Left ventricle myocardium inferior (tissue), 1 donor: ENCODE results near the gene NECAB3. TPM values are rescaled to one million over a fixed set of nuclear protein-coding genes. Genes with fewer than 3 reads are reported as not detected.

Experiments used
- DNase-seq: peaks from one replicate; pipeline ENCODE4 v3.0.0-alpha.2; 2020
- H3K27ac ChIP-seq: fragments of 200-600 bp; replicated peaks from 2 replicates; pipeline ENCODE4 v1.8.0; 2021
- H3K27me3 ChIP-seq: fragments of 200-600 bp; 2 replicates; pipeline ENCODE4 v1.8.0; 2021; ENCODE audit warnings: low read depth
- H3K36me3 ChIP-seq: fragments of 200-600 bp; 2 replicates; pipeline ENCODE4 v1.8.0; 2021
- H3K4me1 ChIP-seq: fragments of 200-600 bp; 2 replicates; pipeline ENCODE4 v1.8.0; 2021
- H3K4me3 ChIP-seq: fragments of 200-600 bp; 2 replicates; pipeline ENCODE4 v1.8.0; 2021; ENCODE audit warnings: mild to moderate bottlenecking, moderate library complexity
- H3K9me3 ChIP-seq: fragments of 200-600 bp; replicated peaks from 2 replicates; pipeline ENCODE4 v1.8.0; 2021
- CTCF ChIP-seq: fragments of 200-600 bp; IDR thresholded peaks from 2 replicates; pipeline ENCODE4 v1.8.0; 2021; ENCODE audit warnings: antibody characterized with exemption, mild to moderate bottlenecking, borderline replicate concordance
- intact Hi-C: fragments of 100-400 bp; cut with micrococcal nuclease; formaldehyde crosslinking; loops from one replicate; pipeline ENCODE4 v1.11.0; 2022
- total RNA-seq: library from RNA; stranded (reverse); fragmentation: NEBNext Ultra II Directional; extraction: Animal tissue kit (Norgen Biotek cat#: 25700); gene quantifications from one replicate; pipeline ENCODE4 v1.2.1, GENCODE V29; 2021
- donor health status: DM: no; HTN: yes; CAD: no; lungs with severe emphysema.

Gene NECAB3
- total RNA-seq, 1 donor from 2014 or later: 81.3 TPM

DNA sequence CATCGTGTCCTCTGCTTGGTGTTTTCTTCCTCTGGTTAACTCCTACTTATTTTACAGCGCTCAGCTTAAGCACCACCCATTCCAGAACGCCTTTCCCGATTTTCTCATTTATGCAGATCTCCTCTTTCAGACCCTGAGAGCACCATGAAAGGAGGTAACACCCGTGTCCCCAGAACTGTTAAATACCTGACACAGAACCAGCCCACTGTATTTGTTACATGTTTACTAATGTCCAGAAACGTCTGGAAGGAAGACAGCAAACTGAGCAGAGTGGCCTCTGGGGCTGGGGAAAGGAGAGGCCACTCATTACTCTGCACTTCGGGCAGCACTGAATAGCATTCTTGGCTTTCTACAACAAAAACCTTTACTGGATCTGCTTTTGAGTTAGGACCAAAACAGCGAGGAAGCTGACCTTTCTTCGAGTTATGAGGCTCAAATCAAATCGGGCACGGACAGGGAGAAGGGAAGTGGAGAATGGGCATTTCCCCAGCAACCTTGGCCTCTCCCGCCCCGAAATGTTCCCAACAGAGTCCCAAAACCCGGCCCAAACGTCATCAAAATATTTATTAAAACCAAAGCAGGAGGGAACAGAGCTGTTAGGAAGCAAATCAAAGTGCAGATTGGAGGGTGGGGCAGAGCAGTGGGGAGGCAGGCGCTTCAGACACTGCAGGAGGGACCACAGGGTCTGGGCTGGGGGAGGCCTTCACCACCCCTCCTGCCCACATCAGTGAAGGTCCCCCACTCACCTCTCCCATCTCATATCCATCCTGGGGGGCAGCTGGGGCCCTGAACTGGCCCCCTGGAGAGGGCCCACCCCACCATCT, 1.1 kb upstream of the NECAB3 start:
- H3K36me3 ChIP-seq: peaks cover 14% of the 10 kb centered on the region
- peaks cover 53% of the 10 kb centered on the region for H3K4me1 ChIP-seq
- H3K27ac ChIP-seq: peak overlapping the region; percentile 93
- peak overlapping the region; percentile 78 for H3K4me3 ChIP-seq
- no peaks in the 10 kb centered on the region for H3K27me3 ChIP-seq
- no peak for TF ChIP-seq CTCF
- intact Hi-C loops: no loop called here
- no peak for DNase-seq
- no peaks in the 10 kb centered on the region for H3K9me3 ChIP-seq

GRCh38 chr20:33673410-33674293, 576 bp downstream of the NECAB3 start:
- peak overlapping the region; percentile 78 for H3K4me3 ChIP-seq
- H3K27me3 ChIP-seq: no peaks in the 10 kb centered on the region
- peaks cover 28% of the 10 kb centered on the region for H3K36me3 ChIP-seq
- H3K27ac ChIP-seq: peak overlapping the region; percentile 93
- peaks cover 63% of the 10 kb centered on the region for H3K4me1 ChIP-seq
- no peak for DNase-seq
- intact Hi-C loops: no loop called here
- no peaks in the 10 kb centered on the region for H3K9me3 ChIP-seq
- TF ChIP-seq CTCF: no peak

DNA sequence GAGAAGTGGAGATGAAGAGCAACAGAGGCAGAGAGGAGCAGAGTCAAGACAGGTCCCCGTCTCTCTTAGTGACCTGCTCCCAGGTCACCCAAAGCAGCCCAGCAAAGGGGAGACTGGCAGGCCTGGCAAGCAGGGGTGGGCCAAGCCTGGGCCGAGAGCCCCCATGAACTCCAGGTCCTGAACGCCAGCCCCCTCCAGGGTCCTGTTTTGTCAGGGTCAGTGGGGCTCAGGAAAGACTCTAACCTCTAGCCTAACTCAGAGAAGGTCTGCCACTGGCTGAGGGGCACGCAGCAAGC, 1.2 kb downstream of the NECAB3 start:
- intact Hi-C loops: no loop called here
- Histone ChIP-seq H3K27me3 (no peaks in the 10 kb centered on the region), H3K4me1 (peaks cover 69% of the 10 kb centered on the region), H3K9me3 (no peaks in the 10 kb centered on the region), H3K27ac (peak overlapping the region; percentile 93), H3K36me3 (peaks cover 30% of the 10 kb centered on the region), H3K4me3 (peak overlapping the region; percentile 78)
- no peak for DNase-seq
- no peak for TF ChIP-seq CTCF

GRCh38 chr20:33672426-33673113, 1.7 kb downstream of the NECAB3 start:
- H3K9me3 ChIP-seq: no peaks in the 10 kb centered on the region
- H3K27me3 ChIP-seq: no peaks in the 10 kb centered on the region
- H3K36me3 ChIP-seq: peaks cover 30% of the 10 kb centered on the region
- peak overlapping the region; percentile 93 for H3K27ac ChIP-seq
- intact Hi-C loops: no loop called here
- H3K4me3 ChIP-seq: peak overlapping the region; percentile 78
- peaks cover 74% of the 10 kb centered on the region for H3K4me1 ChIP-seq
- no peak for DNase-seq
- no peak for TF ChIP-seq CTCF

DNA sequence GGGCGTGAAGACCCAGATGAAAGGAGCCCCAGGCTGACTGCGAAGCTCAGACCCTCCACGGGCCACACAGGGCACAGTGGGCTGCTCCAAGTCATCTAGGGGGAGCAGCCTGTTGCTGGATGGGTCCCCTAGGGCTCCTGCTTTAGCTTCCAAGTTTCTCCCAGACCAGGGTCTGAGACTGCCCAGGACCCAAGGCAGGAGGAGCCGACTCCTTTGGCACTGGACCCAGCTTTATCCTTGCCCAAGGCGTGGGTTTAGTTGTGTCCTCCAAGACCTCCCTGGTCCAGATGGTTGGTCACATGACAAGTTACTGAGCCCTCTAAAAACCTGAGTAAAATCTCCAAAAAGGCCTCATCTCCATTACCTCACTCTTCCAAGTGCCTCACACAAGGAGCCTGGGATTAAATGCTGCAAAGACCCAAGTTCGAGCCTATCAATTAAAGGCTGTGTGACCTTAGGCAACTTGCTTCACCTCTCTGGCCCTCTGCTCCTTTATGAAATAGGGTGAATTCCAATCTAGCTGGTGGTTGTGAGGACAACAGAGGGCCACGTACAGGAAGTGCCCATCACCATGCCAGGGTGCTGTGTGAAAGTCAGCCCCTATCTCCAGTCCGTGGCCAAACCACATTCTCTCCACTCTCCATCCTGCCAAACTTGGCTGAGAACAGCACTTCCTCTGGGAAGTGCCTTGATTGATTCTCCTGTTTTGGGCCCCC, 2.5 kb downstream of the NECAB3 start:
- TF ChIP-seq CTCF: no peak
- intact Hi-C loops: no loop called here
- no peak overlapping the region for H3K27ac ChIP-seq
- no peak for DNase-seq
- no peak overlapping the region for H3K4me3 ChIP-seq
- peaks cover 82% of the 10 kb centered on the region for H3K4me1 ChIP-seq
- H3K9me3 ChIP-seq: no peaks in the 10 kb centered on the region
- H3K27me3 ChIP-seq: no peaks in the 10 kb centered on the region
- peaks cover 30% of the 10 kb centered on the region for H3K36me3 ChIP-seq
